ENCODE results near the gene HMGCS1.
A peak's percentile ranks its signal among the peaks of the same experiment; 100 is the strongest.
"Not testable (repeated sequence)": the region's sequence is repeated elsewhere in the genome, so short reads cannot be mapped to it uniquely, and the experiment has no call there.

Gene HMGCS1

GRCh38 chr5:43312076-43312661, 1.0 kb downstream of the HMGCS1 start:
- no peak for DNase-seq

GRCh38 chr5:43309637-43310036, 3.6 kb downstream of the HMGCS1 start:
- no peak for DNase-seq

GRCh38 chr5:43309122-43309521, 4.1 kb downstream of the HMGCS1 start:
- no peak for DNase-seq

GRCh38 chr5:43306954-43307353, 6.3 kb downstream of the HMGCS1 start:
- not testable (repeated sequence) for DNase-seq

GRCh38 chr5:43305948-43306565, 7.2 kb downstream of the HMGCS1 start:
- no peak for DNase-seq

GRCh38 chr5:43304525-43304924, 8.7 kb downstream of the HMGCS1 start:
- DNase-seq = no peak

- DNase-seq = no peak
These were observed 10.0 kb downstream of the HMGCS1 start for GRCh38 chr5:43303242-43303641.

GRCh38 chr5:43302481-43302880, 10.7 kb downstream of the HMGCS1 start:
- no peak for DNase-seq

GRCh38 chr5:43301653-43302091, 11.5 kb downstream of the HMGCS1 start:
- no peak for DNase-seq

- no peak for DNase-seq
These were observed 13.1 kb downstream of the HMGCS1 start for GRCh38 chr5:43300112-43300511.

- DNase-seq = no peak
These were observed 14.8 kb downstream of the HMGCS1 start for GRCh38 chr5:43298443-43298842.

GRCh38 chr5:43296835-43297234, 16.4 kb downstream of the HMGCS1 start:
- no peak for DNase-seq

GRCh38 chr5:43295202-43295601, 18.0 kb downstream of the HMGCS1 start:
- DNase-seq = no peak

- DNase-seq = no peak
These were observed 19.0 kb downstream of the HMGCS1 start for GRCh38 chr5:43294226-43294625.

GRCh38 chr5:43290726-43291125, 22.5 kb downstream of the HMGCS1 start:
- no peak for DNase-seq

- DNase-seq = no peak
These were observed 24.9 kb downstream of the HMGCS1 start for GRCh38 chr5:43288269-43288831.

GRCh38 chr5:43287493-43287892, 25.7 kb downstream of the HMGCS1 start:
- DNase-seq = no peak

- DNase-seq = no peak
These were observed 26.6 kb downstream of the HMGCS1 start for GRCh38 chr5:43286623-43287022.

- DNase-seq = peak; percentile 34
These were observed 31.2 kb downstream of the HMGCS1 start for GRCh38 chr5:43281840-43282658.

- DNase-seq = no peak
These were observed 33.5 kb downstream of the HMGCS1 start for GRCh38 chr5:43279548-43280274.

GRCh38 chr5:43275391-43275790, 37.8 kb downstream of the HMGCS1 start:
- DNase-seq = no peak

- DNase-seq = no peak
These were observed 38.6 kb downstream of the HMGCS1 start for GRCh38 chr5:43274435-43275114.

Data from activated naive CD4-positive, alpha-beta T cell treated with Interleukin-2 at 50 U/mL for 16 hours (primary cell).